ENCODE data around the gene CLCF1.
"Not testable (repeated sequence)": the region's sequence is repeated elsewhere in the genome, so short reads cannot be mapped to it uniquely, and the experiment has no call there.

CLCF1 gene

DNA sequence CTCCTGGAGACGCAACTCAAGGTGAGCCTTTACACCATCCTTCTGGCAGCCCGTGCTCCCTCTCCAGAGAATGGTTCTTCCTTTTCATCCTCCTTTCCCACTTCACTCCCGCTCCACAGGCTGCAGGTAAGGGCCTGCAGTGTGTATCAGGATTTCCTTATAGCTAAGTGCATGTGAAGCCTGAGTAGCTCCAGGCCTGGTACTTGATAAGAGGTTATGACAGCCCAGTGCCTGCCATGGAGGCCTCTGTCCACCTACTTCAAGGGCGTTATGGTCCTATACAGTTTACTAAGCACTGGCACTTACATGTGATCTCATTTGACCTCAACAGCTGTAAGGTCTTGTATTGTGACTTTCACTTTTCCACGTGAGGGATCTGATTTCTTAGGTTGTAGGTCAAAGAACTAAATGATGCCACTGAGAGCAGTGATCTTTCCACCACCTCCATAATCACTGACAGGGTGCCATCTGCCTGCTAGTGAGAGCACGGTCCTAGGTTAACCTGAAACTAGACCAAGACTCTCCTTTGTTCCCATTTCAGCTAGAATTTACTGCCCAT lies 52.0 kb downstream of the CLCF1 start:
- DNase-seq = no peak

DNA sequence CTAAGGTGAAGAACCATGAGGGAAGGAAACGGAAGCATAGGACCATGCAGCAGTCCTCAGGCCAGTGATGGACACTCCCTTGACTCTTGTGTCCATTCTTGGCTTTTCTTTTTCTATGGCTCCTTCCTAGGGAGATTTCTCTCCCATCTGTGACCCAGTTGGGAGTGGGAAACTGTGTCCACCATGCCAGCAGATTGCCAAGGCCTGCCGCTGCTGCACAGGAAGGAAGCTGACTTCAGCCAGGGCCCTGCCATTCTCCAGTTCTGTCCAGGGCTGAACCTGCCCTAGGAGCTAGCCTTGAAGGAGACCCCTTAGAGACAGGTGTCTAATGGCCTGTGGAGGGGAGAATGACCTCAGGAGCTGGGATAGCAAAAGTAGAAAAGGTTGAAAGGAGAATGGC lies 52.7 kb downstream of the CLCF1 start:
- DNase-seq = no peak

DNA sequence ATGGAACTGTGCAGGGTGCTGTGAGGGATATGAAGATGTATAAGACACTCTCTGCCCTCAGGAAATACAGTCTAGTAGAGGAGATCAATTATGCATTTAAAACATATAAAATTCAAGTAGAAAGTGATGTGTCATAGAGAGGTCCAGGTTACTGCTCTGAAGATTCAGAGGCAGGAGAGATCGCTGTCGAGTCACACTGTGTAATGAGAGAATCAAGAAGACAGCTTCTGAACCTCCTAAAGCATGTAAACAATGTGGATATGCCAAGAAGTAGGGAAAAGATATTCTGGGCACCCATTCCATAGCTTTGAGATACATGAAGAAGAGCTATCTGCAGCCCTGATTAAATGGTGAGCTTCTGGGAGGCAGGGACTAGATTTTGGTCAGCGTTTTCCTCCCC lies 53.4 kb downstream of the CLCF1 start:
- no peak for DNase-seq

DNA sequence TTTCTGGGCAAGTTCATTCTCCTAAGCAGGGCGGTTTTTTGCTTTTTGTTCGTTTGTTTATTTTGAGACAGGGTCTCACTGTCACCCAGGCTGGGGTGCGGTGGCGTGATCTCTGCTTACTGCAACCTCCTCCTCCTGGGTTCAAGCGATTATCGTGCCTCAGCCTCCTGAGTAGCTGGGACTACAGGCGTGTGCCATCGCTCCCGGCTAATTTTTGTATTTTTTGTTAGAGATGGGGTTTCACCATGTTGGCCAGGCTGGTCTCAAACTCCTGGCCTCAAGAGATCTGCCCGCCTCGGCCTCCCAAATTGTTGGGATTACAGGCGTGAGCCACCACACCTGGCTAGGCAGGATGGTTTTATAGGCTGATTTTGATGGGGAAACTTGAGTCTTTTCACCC lies 54.5 kb downstream of the CLCF1 start:
- DNase-seq = not testable (repeated sequence)

DNA sequence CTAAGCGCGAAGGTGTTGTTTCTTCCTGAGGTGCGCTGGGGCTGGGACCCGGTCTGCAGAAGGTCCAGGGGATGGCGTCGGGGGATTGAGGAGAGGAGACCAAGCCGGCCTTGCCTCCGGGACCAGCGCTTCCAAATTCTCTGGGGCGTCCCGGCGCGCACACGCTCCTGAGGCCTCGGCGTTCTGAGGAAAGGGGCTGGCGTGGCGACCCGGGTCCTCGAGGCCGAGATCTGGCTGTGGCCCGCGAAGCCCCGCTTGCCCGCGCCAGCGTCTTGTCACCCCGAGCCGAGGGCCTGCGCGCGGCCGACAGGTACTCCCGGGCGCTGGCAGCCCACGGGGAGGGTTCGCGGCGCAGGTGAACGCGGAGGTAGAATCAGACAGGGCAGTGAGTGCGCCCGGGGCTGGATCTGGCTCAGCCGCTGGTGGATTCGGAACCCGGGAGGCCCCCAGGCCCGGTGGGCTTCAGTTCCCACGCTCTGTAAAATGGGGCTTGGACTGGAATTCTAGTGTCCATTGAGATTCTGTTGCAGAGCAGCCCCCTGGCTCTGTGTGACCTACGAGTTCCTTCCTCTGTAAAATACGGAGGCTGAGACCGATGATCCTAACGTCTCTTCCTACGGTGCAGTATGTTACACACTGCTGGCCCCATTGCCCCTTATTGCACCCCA lies 55.4 kb downstream of the CLCF1 start:
- DNase-seq = no peak

DNA sequence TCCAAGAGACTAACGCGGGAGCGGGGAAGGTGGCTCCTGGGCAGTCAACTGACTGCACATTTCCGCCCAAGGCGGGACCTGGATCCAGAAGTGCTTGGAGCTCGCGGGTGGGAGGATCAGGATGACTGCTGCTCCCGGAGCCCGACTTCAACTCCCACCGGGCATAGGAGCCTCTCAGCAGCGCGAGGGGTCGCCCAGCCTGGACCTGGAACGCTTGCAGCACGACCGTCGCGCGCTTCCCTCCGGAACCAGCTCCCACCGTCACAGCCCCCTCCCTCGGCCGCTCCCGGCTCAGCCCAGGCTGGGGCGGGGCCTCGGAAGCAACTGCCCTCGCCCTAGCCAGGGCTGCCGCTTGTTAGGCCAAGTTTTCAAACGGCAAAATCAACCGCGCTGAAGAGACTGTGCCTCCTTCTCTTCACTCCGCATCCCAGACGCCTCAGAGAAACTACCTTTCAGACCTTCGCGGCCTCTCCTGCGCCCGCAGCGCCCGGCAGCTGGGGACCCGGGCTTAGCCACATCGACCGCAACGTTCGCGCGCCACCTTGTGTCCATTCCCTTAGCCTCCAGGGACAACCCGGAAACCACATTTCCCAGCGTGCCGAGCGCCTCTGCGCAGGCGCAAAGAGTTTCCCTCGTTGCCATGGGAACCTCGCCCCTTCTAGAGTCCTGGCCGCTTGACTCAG lies 56.1 kb downstream of the CLCF1 start:
- peak; percentile 93 for DNase-seq

DNA sequence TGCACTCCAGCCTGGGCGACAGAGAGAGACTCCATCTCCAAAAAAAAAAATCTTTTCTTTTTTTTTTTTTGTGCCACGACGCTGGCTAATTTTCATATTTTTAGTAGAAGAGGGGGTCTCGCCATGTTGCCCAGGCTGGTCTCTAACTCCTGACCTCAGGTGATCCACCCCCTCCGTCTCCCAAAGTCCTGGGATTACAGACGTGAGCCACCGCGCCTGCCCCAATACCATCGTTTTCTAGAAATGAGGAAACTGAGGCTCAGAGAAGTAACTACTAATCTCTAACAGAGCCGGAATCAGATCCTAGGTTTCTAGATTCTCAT lies 56.6 kb downstream of the CLCF1 start:
- DNase-seq = no peak

DNA sequence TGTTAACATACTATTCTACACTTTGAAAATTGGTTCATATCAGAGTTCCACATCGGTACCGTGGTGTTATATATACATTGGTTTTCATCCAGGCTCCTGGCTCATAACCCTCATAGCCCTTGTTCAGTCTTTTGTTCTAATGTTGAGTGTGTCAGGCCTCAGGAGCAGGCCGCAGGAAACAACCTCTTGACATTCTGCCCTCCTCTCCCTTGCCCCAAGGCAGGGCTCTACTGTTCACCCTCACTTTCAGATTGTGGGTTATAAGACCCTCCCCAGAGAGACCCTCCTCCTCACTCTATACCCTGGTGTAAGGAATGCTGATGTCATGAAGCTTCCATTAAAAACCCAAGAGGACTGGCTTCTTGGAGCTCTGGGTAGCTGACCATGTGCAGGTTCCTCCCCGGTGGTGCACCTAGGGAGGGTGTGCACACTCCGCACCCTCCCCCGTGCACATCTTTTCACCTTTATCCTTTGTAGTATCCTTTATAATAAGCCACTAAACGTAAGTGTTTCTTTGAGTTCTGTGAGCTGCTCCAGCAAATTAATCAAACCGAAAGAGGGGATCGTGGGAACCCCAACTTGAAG lies 58.0 kb downstream of the CLCF1 start:
- DNase-seq = no peak

DNA sequence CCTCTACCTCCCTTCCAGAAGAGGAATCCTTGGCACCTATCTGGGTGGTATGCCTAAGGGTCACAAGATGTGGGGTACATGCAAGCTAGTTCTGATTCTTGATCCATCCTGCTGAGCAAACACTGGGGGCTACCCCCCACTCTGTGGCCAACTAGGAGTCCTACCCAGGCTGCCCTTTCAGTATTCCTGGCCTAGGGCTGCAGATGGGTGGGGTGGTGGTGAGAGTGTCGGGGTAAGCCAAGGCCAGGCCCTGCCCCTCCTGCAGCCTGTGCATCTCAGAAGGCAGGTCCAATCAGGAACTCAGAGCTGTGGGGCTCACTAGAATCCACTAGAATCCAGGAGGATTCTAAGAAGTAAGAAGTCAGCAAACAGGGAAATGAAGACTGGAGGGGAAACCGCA lies 59.2 kb downstream of the CLCF1 start:
- DNase-seq = no peak
